PC-3 (cell line): Measurements from ENCODE around the gene SLC25A21. TPM values are rescaled to one million over a fixed set of nuclear protein-coding genes. Genes with fewer than 3 reads are reported as not detected.

ENCODE experiments used
- ATAC-seq: fragments of 200-7000 bp; cut with Tn5 transposase; 2 replicates; pipeline ENCODE4 v1.9.1; 2020; ENCODE audit warnings: mild to moderate bottlenecking, moderate library complexity
- BruUV-seq: library from RNA; stranded (reverse); fragments of 400-500 nt; replicated peaks from 2 replicates; lab custom pipeline; 2021; lab: Mats Ljungman, UMichigan
- CTCF ChIA-PET: fragments of 300-600 bp; sonication (Branson Sonifier 250); formaldehyde crosslinking; loops from one replicate; lab custom pipeline; 2022; ENCODE audit warnings: antibody characterized with exemption; lab: Charles Lee
- POLR2A ChIA-PET: fragments of 300-600 bp; sonication (Branson Sonifier 250); formaldehyde crosslinking; loops from one replicate; lab custom pipeline; 2022; ENCODE audit warnings: antibody characterized with exemption; ENCODE audit not compliant: unreplicated experiment; lab: Charles Lee
- DNase-seq: peaks from one replicate; pipeline ENCODE4 v3.0.0-alpha.2; 2015
- H2AFZ ChIP-seq: fragments of 300-600 bp; sonication (generic); 2 replicates; pipeline ENCODE4 v1.6.0; 2016; ENCODE audit warnings: antibody characterized with exemption, low read length
- H3F3A ChIP-seq: fragments of 300-600 bp; sonication (generic); one replicate; pipeline ENCODE4 v1.6.0; 2017; ENCODE audit warnings: antibody characterized with exemption, low read length, control low read depth, mild to moderate bottlenecking; ENCODE audit not compliant: unreplicated experiment
- H3K27ac ChIP-seq: fragments of 300-600 bp; sonication (generic); 2 replicates; pipeline ENCODE4 v1.5.1; 2016; ENCODE audit warnings: mild to moderate bottlenecking, low read length
- H3K27me3 ChIP-seq: fragments of 300-600 bp; sonication (generic); 2 replicates; pipeline ENCODE4 v1.6.1; 2016; ENCODE audit warnings: low read length, mixed read lengths
- H3K36me3 ChIP-seq: fragments of 300-600 bp; sonication (generic); 2 replicates; pipeline ENCODE4 v1.6.1; 2016; ENCODE audit warnings: low read depth, mixed run types, low read length, mixed read lengths
- H3K4me1 ChIP-seq: fragments of 300-600 bp; sonication (generic); 2 replicates; pipeline ENCODE4 v1.5.1; 2016; ENCODE audit warnings: low read length; ENCODE audit not compliant: insufficient read depth
- H3K4me2 ChIP-seq: fragments of 300-600 bp; sonication (generic); 2 replicates; pipeline ENCODE4 v1.6.0; 2016; ENCODE audit warnings: low read length
- H3K4me3 ChIP-seq: fragments of 300-600 bp; sonication (generic); 2 replicates; pipeline ENCODE4 v1.5.1; 2016; ENCODE audit warnings: mild to moderate bottlenecking, low read length, mixed read lengths
- H3K79me2 ChIP-seq: fragments of 300-600 bp; sonication (generic); 2 replicates; pipeline ENCODE4 v1.6.1; 2017; ENCODE audit warnings: low read length, mixed read lengths
- H3K9ac ChIP-seq: fragments of 300-600 bp; sonication (generic); 2 replicates; pipeline ENCODE4 v1.6.0; 2016; ENCODE audit warnings: mild to moderate bottlenecking, low read length
- H3K9me2 ChIP-seq: fragments of 300-600 bp; sonication (generic); replicated peaks from 2 replicates; pipeline ENCODE4 v1.6.1; 2016; ENCODE audit warnings: mixed run types, low read length, mixed read lengths
- H3K9me3 ChIP-seq: fragments of 300-600 bp; sonication (generic); 2 replicates; pipeline ENCODE4 v1.6.1; 2016; ENCODE audit warnings: low read length, mixed read lengths
- H4K20me1 ChIP-seq: fragments of 300-600 bp; sonication (generic); 2 replicates; pipeline ENCODE4 v1.6.1; 2016; ENCODE audit warnings: low read length, mixed read lengths
- EZH2 ChIP-seq: fragments of 300-600 bp; sonication (generic); IDR thresholded peaks from one replicate; pipeline ENCODE4 v1.6.1; 2017; ENCODE audit warnings: antibody characterized with exemption, mild to moderate bottlenecking, low read length; ENCODE audit not compliant: unreplicated experiment
- EZH2phosphoT487 ChIP-seq: fragments of 300-600 bp; sonication (generic); IDR thresholded peaks from 2 replicates; pipeline ENCODE4 v1.6.1; 2018; ENCODE audit warnings: mild to moderate bottlenecking, antibody characterized with exemption, low read length, borderline replicate concordance
- intact Hi-C: fragments of 100-400 bp; cut with micrococcal nuclease; formaldehyde crosslinking; loops from 2 replicates; pipeline ENCODE4 v1.9.0; 2023
- total RNA-seq: library from RNA; depleted of rRNA; stranded (reverse); fragments of >200 nt; gene quantifications from 2 replicates; pipeline ENCODE4 v1.2.3, GENCODE V29; 2014
- TF ChIP-seq, protein P1 (sequence below): fragments of 300-600 bp; sonication (generic); conservative IDR thresholded peaks from 2 replicates; pipeline ENCODE4 v1.5.1; 2017; ENCODE audit warnings: antibody characterized with exemption, low read depth, mild to moderate bottlenecking, low read length

The SLC25A21 gene
- total RNA-seq, 1 experiment from 2014 or later = 0.87 TPM

DNA sequence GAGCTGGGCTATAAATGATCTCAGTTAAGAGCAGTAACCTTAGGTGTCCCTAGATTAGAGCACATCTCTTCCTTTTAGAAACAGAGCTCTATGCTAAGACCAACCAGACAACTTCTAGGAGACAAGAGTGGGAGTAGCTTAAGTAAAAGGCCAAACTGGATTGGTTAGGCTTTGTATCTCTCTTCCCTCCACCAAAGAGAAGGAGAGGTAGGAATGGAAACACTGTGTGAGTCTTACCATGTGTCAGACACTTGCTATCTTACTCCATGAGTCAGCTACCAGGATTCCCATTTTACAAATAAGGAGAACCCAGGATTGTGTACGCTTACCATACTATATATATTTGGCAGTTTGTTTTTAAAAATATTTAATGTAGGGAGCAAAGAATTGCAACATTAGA lies 387.9 kb downstream of the SLC25A21 start:
- Histone ChIP-seq H3K4me3 (no peak overlapping the region), H3K9ac (no peak overlapping the region), H4K20me1 (no peaks in the 10 kb centered on the region), H3K9me3 (no peaks in the 10 kb centered on the region), H3K27me3 (no peaks in the 10 kb centered on the region), H2AFZ (no peak overlapping the region), H3K27ac (no peak overlapping the region), H3K36me3 (no peaks in the 10 kb centered on the region), H3K9me2 (no peaks in the 10 kb centered on the region), H3K4me2 (no peak overlapping the region), H3F3A (no peaks in the 10 kb centered on the region), H3K4me1 (peaks cover 12% of the 10 kb centered on the region), H3K79me2 (no peaks in the 10 kb centered on the region)
- peak; percentile 45 for ATAC-seq
- CTCF ChIA-PET = no interaction called here
- POLR2A ChIA-PET = interaction anchor here (0.6 kb wide), 1 partner anchor 413 kb away, joined by 3 read pairs; the partner anchor contains the start of gene MIPOL1
- intact Hi-C loops = no loop called here
- TF ChIP-seq EZH2phosphoT487 (no peak), EZH2 (no peak)
- TF ChIP-seq, protein P1, sequence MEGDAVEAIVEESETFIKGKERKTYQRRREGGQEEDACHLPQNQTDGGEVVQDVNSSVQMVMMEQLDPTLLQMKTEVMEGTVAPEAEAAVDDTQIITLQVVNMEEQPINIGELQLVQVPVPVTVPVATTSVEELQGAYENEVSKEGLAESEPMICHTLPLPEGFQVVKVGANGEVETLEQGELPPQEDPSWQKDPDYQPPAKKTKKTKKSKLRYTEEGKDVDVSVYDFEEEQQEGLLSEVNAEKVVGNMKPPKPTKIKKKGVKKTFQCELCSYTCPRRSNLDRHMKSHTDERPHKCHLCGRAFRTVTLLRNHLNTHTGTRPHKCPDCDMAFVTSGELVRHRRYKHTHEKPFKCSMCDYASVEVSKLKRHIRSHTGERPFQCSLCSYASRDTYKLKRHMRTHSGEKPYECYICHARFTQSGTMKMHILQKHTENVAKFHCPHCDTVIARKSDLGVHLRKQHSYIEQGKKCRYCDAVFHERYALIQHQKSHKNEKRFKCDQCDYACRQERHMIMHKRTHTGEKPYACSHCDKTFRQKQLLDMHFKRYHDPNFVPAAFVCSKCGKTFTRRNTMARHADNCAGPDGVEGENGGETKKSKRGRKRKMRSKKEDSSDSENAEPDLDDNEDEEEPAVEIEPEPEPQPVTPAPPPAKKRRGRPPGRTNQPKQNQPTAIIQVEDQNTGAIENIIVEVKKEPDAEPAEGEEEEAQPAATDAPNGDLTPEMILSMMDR = no peak
- BruUV-seq = no TSS peak
- peak; percentile 54 for DNase-seq

DNA sequence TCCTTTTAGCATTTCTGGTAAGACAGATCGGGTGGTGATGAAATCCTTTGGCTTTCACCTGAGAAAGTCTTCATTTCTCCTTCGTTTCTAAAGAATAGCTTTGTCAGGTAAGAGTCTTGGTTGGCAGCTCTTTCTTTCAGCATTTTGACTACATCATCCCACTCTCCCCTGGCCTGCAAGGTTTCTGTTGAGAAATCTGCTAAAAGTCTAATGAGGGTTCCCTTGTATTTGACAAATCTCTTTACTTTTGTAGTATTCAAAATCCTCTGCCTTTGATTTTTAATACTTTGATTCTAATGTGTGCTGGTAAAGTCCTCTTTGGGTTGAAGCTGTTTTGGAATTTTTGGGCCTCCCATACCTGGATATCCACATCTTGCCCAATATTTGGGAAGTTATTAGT lies 390.5 kb downstream of the SLC25A21 start:
- no peaks in the 10 kb centered on the region for H3K36me3 ChIP-seq
- POLR2A ChIA-PET = no interaction called here
- no peaks in the 10 kb centered on the region for H3K27me3 ChIP-seq
- H3K27ac ChIP-seq = no peak overlapping the region
- no peaks in the 10 kb centered on the region for H3F3A ChIP-seq
- no peaks in the 10 kb centered on the region for H3K79me2 ChIP-seq
- no peaks in the 10 kb centered on the region for H3K4me1 ChIP-seq
- TF ChIP-seq EZH2phosphoT487 (no peak), EZH2 (no peak)
- TF ChIP-seq, protein P1 = no peak
- no peaks in the 10 kb centered on the region for H4K20me1 ChIP-seq
- no peak for DNase-seq
- no peak overlapping the region for H3K9ac ChIP-seq
- intact Hi-C loops = no loop called here
- H3K9me3 ChIP-seq = no peaks in the 10 kb centered on the region
- no peak overlapping the region for H2AFZ ChIP-seq
- H3K4me3 ChIP-seq = no peak overlapping the region
- CTCF ChIA-PET = no interaction called here
- BruUV-seq = no TSS peak
- no peak overlapping the region for H3K4me2 ChIP-seq
- H3K9me2 ChIP-seq = no peaks in the 10 kb centered on the region
- ATAC-seq = no peak

DNA sequence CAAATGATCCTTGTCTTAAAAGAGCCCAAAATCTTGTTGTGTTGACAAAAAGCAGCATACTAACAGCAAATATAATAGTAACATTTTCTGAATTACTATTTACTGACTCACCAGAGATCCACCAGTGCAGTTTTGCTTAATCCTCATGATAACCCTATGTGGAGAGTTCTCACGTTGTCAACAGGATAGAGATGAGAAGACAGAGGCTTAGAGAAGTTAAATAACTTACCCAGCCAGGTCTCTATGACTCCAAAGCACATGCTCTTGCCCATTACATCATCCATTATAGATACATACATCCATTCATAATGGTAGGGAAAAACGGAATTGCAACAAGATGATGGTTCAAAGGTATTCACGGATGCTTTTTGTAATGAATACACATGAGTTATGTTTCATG lies 398.8 kb downstream of the SLC25A21 start:
- no peak overlapping the region for H3K9ac ChIP-seq
- POLR2A ChIA-PET = no interaction called here

More for the DNA sequence above, 398.8 kb downstream of the SLC25A21 start:
- intact Hi-C loops = loop anchor here (1.0 kb wide), 3 partner anchors 169 to 344 kb away; no protein-coding TSS in a partner anchor
- Histone ChIP-seq H4K20me1 (no peaks in the 10 kb centered on the region), H3K4me2 (peak overlapping the region; percentile 23), H3K9me3 (no peaks in the 10 kb centered on the region), H3K27me3 (no peaks in the 10 kb centered on the region), H3K36me3 (no peaks in the 10 kb centered on the region), H3K79me2 (no peaks in the 10 kb centered on the region), H3K4me3 (no peak overlapping the region), H2AFZ (no peak overlapping the region), H3K9me2 (no peaks in the 10 kb centered on the region), H3F3A (no peaks in the 10 kb centered on the region), H3K27ac (no peak overlapping the region), H3K4me1 (peaks cover 15% of the 10 kb centered on the region)
- TF ChIP-seq EZH2phosphoT487 (no peak), EZH2 (no peak)
- TF ChIP-seq, protein P1 = no peak
- no TSS peak for BruUV-seq
- CTCF ChIA-PET = interaction anchor here (0.5 to 1.6 kb wide), 8 partner anchors 45 to 823 kb away, joined by 3 to 7 read pairs (median 4); no protein-coding TSS in a partner anchor
- DNase-seq (peak; percentile 66), ATAC-seq (peak; percentile 82)
